Endothelial cell of umbilical vein (primary cell): Measurements from ENCODE around the gene SCFD1.

Experiments used
- CTCF ChIP-seq, 2 donors: IDR thresholded peaks; 1 replicate in 1 of 2; 2 replicates in 1 of 2; pipeline ENCODE4 v1.5.1; 2011; ENCODE audit warnings: low read length in 2 of 2, mild to moderate bottlenecking in 2 of 2, moderate library complexity in 2 of 2, control low read depth in 1 of 2, inconsistent platforms in 1 of 2, low read depth in 1 of 2; ENCODE audit not compliant: insufficient read depth in 1 of 2; ENCODE audit errors: extremely low read depth in 1 of 2
- EZH2 ChIP-seq: IDR thresholded peaks from 2 replicates; pipeline ENCODE4 v1.6.1; 2012; ENCODE audit warnings: borderline replicate concordance, low read depth, mild to moderate bottlenecking, moderate library complexity, low read length, inconsistent platforms; ENCODE audit not compliant: severe bottlenecking
- MAX ChIP-seq: IDR thresholded peaks from 2 replicates; pipeline ENCODE4 v1.6.1; 2011; ENCODE audit not compliant: insufficient read depth, insufficient read length
- MYC ChIP-seq: IDR thresholded peaks from one replicate; pipeline ENCODE4 v1.6.1; 2011; ENCODE audit warnings: mild to moderate bottlenecking, low read depth, low read length
- POLR2A ChIP-seq: IDR thresholded peaks from 2 replicates; pipeline ENCODE4 v1.6.1; 2012; ENCODE audit warnings: low read depth, mild to moderate bottlenecking, control low read depth, low read length

DNA sequence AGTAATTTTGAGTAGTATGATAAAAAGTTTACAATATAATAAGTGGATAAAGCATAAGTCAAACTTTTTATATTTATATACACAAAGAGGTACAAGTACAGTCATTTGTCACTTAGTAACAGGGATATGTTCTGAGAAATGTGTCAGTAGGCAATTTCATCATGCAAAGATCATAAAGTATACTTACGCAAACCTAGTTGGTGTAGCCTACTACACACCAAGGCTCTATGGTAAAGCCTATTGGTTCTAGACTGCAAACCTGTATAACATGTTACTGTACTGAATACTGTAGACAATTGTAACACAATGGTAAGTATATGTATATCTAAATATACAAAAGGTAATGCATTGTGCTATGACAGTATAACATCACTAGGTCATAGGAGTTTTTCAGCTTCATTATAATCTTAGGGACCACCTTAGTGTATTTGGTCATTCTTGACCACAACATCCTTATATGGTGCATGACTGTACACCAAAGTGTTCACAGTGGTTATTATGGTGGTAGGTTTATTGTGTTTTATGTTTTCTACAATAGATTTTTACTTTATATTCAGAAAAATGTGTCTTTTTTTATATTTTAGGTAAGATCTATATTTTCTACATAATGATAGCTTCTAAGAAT is 14.9 kb upstream of the SCFD1 start:
- TF ChIP-seq CTCF (IDR thresholded peaks at IDR 0.05; ENCODE audit: extremely low read depth in 1 of 2, insufficient read depth in 1 of 2, low read depth in 1 of 2, low read length in 2 of 2) (no peak), MAX (no peak), MYC (no peak), EZH2 (no peak), POLR2A (no peak)
